Endodermal cell (in vitro differentiated cells): ENCODE measurements around the gene ZNF618. TPM values are rescaled to one million over a fixed set of nuclear protein-coding genes. Genes with fewer than 3 reads are reported as not detected.

Experiments
- DNase-seq: peaks from one replicate; pipeline ENCODE4 v3.0.0-alpha.2; 2017
- H3K27ac ChIP-seq: 2 replicates; pipeline ENCODE4 v1.5.1; 2013; ENCODE audit warnings: mild to moderate bottlenecking, low read depth, low read length, moderate library complexity
- H3K27me3 ChIP-seq: 2 replicates; pipeline ENCODE4 v1.6.1; 2013; ENCODE audit warnings: mild to moderate bottlenecking, low read length, moderate library complexity; ENCODE audit not compliant: insufficient read depth, control insufficient read depth, poor library complexity, severe bottlenecking
- H3K36me3 ChIP-seq: 2 replicates; pipeline ENCODE4 v1.7.0; 2013; ENCODE audit warnings: mild to moderate bottlenecking, low read length, moderate library complexity; ENCODE audit not compliant: control insufficient read depth, insufficient read depth
- H3K4me1 ChIP-seq: one replicate; pipeline ENCODE4 v1.7.0; 2013; ENCODE audit warnings: low read length; ENCODE audit not compliant: control insufficient read depth, insufficient read depth
- H3K4me3 ChIP-seq: 2 replicates; pipeline ENCODE4 v1.5.1; 2013; ENCODE audit warnings: mild to moderate bottlenecking, low read length, moderate library complexity
- H3K9ac ChIP-seq: 2 replicates; pipeline ENCODE4 v1.6.1; 2013; ENCODE audit warnings: mild to moderate bottlenecking, low read length, moderate library complexity; ENCODE audit not compliant: poor library complexity, severe bottlenecking; ENCODE audit errors: extremely low read depth
- H3K9me3 ChIP-seq: 2 replicates; pipeline ENCODE4 v1.6.1; 2013; ENCODE audit warnings: mild to moderate bottlenecking, low read length, moderate library complexity; ENCODE audit not compliant: control insufficient read depth
- H3K27ac Mint-ChIP-seq: 2 replicates; pipeline ENCODE4 v1.8.0; 2020; ENCODE audit warnings: mixed read lengths
- H3K27me3 Mint-ChIP-seq: 2 replicates; pipeline ENCODE4 v1.8.0; 2021; ENCODE audit warnings: mild to moderate bottlenecking, mixed read lengths; ENCODE audit not compliant: insufficient read depth
- H3K36me3 Mint-ChIP-seq: 2 replicates; pipeline ENCODE4 v1.8.0; 2020; ENCODE audit warnings: low read depth, mixed read lengths
- H3K4me1 Mint-ChIP-seq: 2 replicates; pipeline ENCODE4 v1.8.0; 2020; ENCODE audit warnings: mixed read lengths
- H3K4me3 Mint-ChIP-seq: 2 replicates; pipeline ENCODE4 v1.8.0; 2020; ENCODE audit warnings: mild to moderate bottlenecking, moderate library complexity, mixed read lengths
- H3K9me3 Mint-ChIP-seq: 2 replicates; pipeline ENCODE4 v1.8.0; 2020; ENCODE audit warnings: mild to moderate bottlenecking, mixed read lengths
- WGBS, 2 experiments: methylation state at CpG; one replicate each; pipeline versions ENCODE4 v1.1.5 to v1.1.7; 2013; ENCODE audit warnings: missing lambda C conversion rate in 2 of 2, mixed read lengths in 1 of 2; ENCODE audit not compliant: insufficient coverage in 1 of 2, insufficient read length in 1 of 2; 5-methylcytosine and 5-hydroxymethylcytosine counted together
- total RNA-seq, 2 donors: library from RNA; stranded (reverse); fragmentation: NEBNext Ultra II Directional in 1 of 2; extraction: Animal tissue kit (Norgen Biotek cat#: 25700) in 1 of 2; gene quantifications; 2 replicates in 1 of 2; 3 replicates in 1 of 2; pipeline ENCODE4 v1.2.1, GENCODE V29; 2021
- TF ChIP-seq, protein P1 (sequence below): fragments of 200-600 bp; sonication (generic); conservative IDR thresholded peaks from 2 replicates; pipeline ENCODE4 v1.5.0; 2021; ENCODE audit warnings: antibody characterized with exemption, mild to moderate bottlenecking

Gene ZNF618
- total RNA-seq, 2 donors from 2014 or later: 34.5 to 37.5 TPM

DNA sequence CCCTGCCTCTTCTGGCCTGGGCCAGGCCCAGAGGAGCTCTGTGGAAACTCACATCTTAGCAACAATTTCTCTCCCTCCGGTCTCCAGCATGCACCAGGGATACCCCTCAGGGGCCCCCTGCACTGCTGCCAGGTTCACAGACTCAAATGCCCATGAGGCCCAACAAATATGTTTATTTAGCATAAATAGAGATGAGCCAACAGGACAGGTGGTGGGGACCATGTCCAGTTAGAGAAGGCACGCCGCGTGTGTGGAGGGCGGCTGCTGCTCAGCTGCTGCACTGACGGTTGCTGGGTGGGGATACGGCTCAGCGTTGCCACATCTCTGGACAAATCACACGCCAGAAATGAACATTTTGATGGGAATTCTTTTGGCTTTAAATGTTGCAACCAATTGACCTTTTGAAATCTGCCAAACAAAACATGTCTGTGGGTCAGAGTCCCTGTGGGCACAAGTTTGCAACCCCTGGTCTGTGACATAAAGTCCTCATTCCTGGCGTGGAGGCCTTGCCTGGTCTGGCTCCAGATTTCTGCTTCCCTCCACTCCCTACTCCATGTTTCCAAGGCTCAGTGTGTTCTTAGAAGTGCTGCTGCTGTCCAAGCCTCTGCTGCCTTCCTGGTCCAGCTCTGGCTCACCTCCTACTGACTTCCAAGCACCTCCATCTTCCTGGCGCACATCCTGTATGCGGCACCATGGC is 113.1 kb downstream of the ZNF618 start:
- no peak overlapping the region for H3K9ac ChIP-seq
- H3K36me3 ChIP-seq: peaks cover 21% of the 10 kb centered on the region
- Mint-ChIP-seq H3K36me3 (peaks cover 33% of the 10 kb centered on the region), H3K4me1 (no peaks in the 10 kb centered on the region), H3K9me3 (no peaks in the 10 kb centered on the region), H3K27ac (no peak overlapping the region), H3K4me3 (no peak overlapping the region), H3K27me3 (no peaks in the 10 kb centered on the region)
- no peaks in the 10 kb centered on the region for H3K27me3 ChIP-seq
- H3K9me3 ChIP-seq: no peaks in the 10 kb centered on the region
- no peaks in the 10 kb centered on the region for H3K4me1 ChIP-seq
- H3K4me3 ChIP-seq: no peak overlapping the region
- no peak overlapping the region for H3K27ac ChIP-seq
- DNase-seq: no peak
- TF ChIP-seq, protein P1, sequence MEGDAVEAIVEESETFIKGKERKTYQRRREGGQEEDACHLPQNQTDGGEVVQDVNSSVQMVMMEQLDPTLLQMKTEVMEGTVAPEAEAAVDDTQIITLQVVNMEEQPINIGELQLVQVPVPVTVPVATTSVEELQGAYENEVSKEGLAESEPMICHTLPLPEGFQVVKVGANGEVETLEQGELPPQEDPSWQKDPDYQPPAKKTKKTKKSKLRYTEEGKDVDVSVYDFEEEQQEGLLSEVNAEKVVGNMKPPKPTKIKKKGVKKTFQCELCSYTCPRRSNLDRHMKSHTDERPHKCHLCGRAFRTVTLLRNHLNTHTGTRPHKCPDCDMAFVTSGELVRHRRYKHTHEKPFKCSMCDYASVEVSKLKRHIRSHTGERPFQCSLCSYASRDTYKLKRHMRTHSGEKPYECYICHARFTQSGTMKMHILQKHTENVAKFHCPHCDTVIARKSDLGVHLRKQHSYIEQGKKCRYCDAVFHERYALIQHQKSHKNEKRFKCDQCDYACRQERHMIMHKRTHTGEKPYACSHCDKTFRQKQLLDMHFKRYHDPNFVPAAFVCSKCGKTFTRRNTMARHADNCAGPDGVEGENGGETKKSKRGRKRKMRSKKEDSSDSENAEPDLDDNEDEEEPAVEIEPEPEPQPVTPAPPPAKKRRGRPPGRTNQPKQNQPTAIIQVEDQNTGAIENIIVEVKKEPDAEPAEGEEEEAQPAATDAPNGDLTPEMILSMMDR: no peak
- WGBS, 2 experiments: 97 to 100% methylated on average over 12 of the region's 12 CpGs

- TF ChIP-seq, protein P1: no peak
- H3K4me3 Mint-ChIP-seq: no peak overlapping the region
- H3K9me3 Mint-ChIP-seq: no peaks in the 10 kb centered on the region
- no peaks in the 10 kb centered on the region for H3K4me1 Mint-ChIP-seq
- no peak for DNase-seq
- no peaks in the 10 kb centered on the region for H3K9me3 ChIP-seq
- H3K27me3 Mint-ChIP-seq: no peaks in the 10 kb centered on the region
- no peak overlapping the region for H3K27ac ChIP-seq
- H3K9ac ChIP-seq: no peak overlapping the region
- H3K36me3 Mint-ChIP-seq: peaks cover 33% of the 10 kb centered on the region
- peaks cover 21% of the 10 kb centered on the region for H3K36me3 ChIP-seq
- no peak overlapping the region for H3K4me3 ChIP-seq
- H3K27me3 ChIP-seq: no peaks in the 10 kb centered on the region
- no peak overlapping the region for H3K27ac Mint-ChIP-seq
- no peaks in the 10 kb centered on the region for H3K4me1 ChIP-seq
- WGBS, 2 experiments: 94 to 97% methylated on average over 5 of the region's 5 CpGs
Measured at GRCh38 chr9:113989714-113990569, 113.8 kb downstream of the ZNF618 start.

DNA sequence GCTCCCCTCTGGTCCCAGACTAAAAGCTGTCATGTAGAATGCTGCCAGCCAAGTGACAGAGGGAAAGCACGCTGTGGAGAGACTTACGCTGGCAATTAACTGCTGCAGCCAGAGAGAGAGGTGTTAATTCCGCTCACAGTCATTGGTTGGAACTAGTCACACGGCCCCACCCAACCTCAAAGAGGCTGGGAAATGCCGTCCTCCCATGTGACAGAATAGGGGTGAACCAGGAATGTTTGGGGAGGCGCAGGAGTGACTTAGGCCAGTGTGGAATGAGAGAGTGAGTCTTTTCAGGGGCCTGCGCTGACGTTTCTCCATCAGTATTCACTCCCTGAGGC is 114.4 kb downstream of the ZNF618 start:
- no peaks in the 10 kb centered on the region for H3K27me3 Mint-ChIP-seq
- no peaks in the 10 kb centered on the region for H3K4me1 Mint-ChIP-seq
- WGBS, 2 experiments: 83% methylated on average over 4 to 8 of the region's 8 CpGs
- H3K9ac ChIP-seq: no peak overlapping the region
- TF ChIP-seq, protein P1: no peak
- peaks cover 21% of the 10 kb centered on the region for H3K36me3 ChIP-seq
- H3K36me3 Mint-ChIP-seq: peaks cover 33% of the 10 kb centered on the region
- DNase-seq: no peak
- no peaks in the 10 kb centered on the region for H3K9me3 Mint-ChIP-seq
- H3K9me3 ChIP-seq: no peaks in the 10 kb centered on the region
- no peak overlapping the region for H3K4me3 Mint-ChIP-seq
- H3K27ac Mint-ChIP-seq: no peak overlapping the region
- no peaks in the 10 kb centered on the region for H3K4me1 ChIP-seq
- no peak overlapping the region for H3K4me3 ChIP-seq
- H3K27me3 ChIP-seq: no peaks in the 10 kb centered on the region
- no peak overlapping the region for H3K27ac ChIP-seq
